B cell (primary cell): ENCODE results near the gene L2HGDH. TPM values are rescaled to one million over a fixed set of nuclear protein-coding genes. Genes with fewer than 3 reads are reported as not detected.

Experiments used
- ATAC-seq: fragments of 200-7000 bp; cut with Tn5 transposase; one replicate; pipeline ENCODE4 v1.10.0; 2021; ENCODE audit warnings: low read depth, mild to moderate bottlenecking, moderate number of reproducible peaks, moderate library complexity
- CTCF ChIA-PET: fragments of 350-600 bp; sonication (Branson Sonifier 250); formaldehyde crosslinking; loops from one replicate; lab custom pipeline; 2021; ENCODE audit warnings: antibody characterized with exemption, inconsistent platforms; lab: Charles Lee
- POLR2A ChIA-PET: fragments of 350-600 bp; sonication (Branson Sonifier 250); formaldehyde crosslinking; loops from one replicate; lab custom pipeline; 2021; ENCODE audit warnings: antibody characterized with exemption; lab: Charles Lee
- DNase-seq: peaks from one replicate; pipeline ENCODE4 v3.0.0; 2013
- H2AFZ ChIP-seq: 2 replicates; pipeline ENCODE4 v1.6.1; 2012; ENCODE audit warnings: mild to moderate bottlenecking, low read depth, low read length; ENCODE audit not compliant: insufficient read depth, poor library complexity, severe bottlenecking
- H3K27ac ChIP-seq, 2 donors: 1 replicate in 1 of 2; 2 replicates in 1 of 2; pipeline ENCODE4 v1.5.1; 2012 to 2013; ENCODE audit warnings: low read length in 2 of 2, mild to moderate bottlenecking in 2 of 2, moderate library complexity in 1 of 2
- H3K27me3 ChIP-seq, 4 experiments: fragments of 200-600 bp in 1 of 4; sonication (generic) in 1 of 4; replicated peaks in 1 of 4; 1 replicate in 2 of 4; 2 replicates in 2 of 4; pipeline versions ENCODE4 v1.6.1 to v1.7.0; 2013 to 2016; ENCODE audit warnings: low read length in 3 of 4, mild to moderate bottlenecking in 2 of 4, mixed read lengths in 1 of 4, moderate library complexity in 1 of 4; ENCODE audit not compliant: insufficient read depth in 4 of 4, control insufficient read depth in 3 of 4; ENCODE audit errors: control extremely low read depth in 1 of 4
- H3K36me3 ChIP-seq, 2 experiments: replicated peaks in 1 of 2; 1 replicate in 1 of 2; 2 replicates in 1 of 2; pipeline versions ENCODE4 v1.6.1 to v1.7.1; 2013; ENCODE audit warnings: low read length in 1 of 2; ENCODE audit not compliant: insufficient read depth in 2 of 2, control insufficient read depth in 1 of 2; ENCODE audit errors: control extremely low read depth in 1 of 2, extremely low read depth in 1 of 2
- H3K4me1 ChIP-seq, 2 donors: fragments of 200-600 bp in 1 of 2; sonication (generic) in 1 of 2; 1 replicate in 1 of 2; 2 replicates in 1 of 2; pipeline versions ENCODE4 v1.5.1 to v1.6.1; 2013 to 2017; ENCODE audit warnings: low read length in 2 of 2; ENCODE audit not compliant: control insufficient read depth in 2 of 2, insufficient read depth in 2 of 2
- H3K4me2 ChIP-seq: replicated peaks from 2 replicates; pipeline ENCODE3; 2012; ENCODE audit warnings: mild to moderate bottlenecking, low read depth, low read length; ENCODE audit not compliant: poor library complexity, severe bottlenecking
- H3K4me3 ChIP-seq, 5 experiments: fragments of 200-600 bp in 1 of 5; sonication (generic) in 1 of 5; 1 replicate in 3 of 5; 2 replicates in 2 of 5; pipeline versions ENCODE4 v1.5.1 to v1.7.0; 2011 to 2016; ENCODE audit warnings: low read length in 4 of 5, mild to moderate bottlenecking in 4 of 5, low read depth in 2 of 5, control low read depth in 1 of 5, moderate library complexity in 1 of 5; ENCODE audit not compliant: insufficient read depth in 1 of 5; ENCODE audit errors: control extremely low read depth in 1 of 5, extremely low read depth in 1 of 5
- H3K79me2 ChIP-seq: fragments of 200-600 bp; sonication (generic); one replicate; pipeline ENCODE4 v1.6.0; 2016; ENCODE audit warnings: low read length; ENCODE audit not compliant: control insufficient read depth, insufficient read depth
- H3K9ac ChIP-seq: fragments of 200-600 bp; sonication (generic); 2 replicates; pipeline ENCODE4 v1.6.1; 2017; ENCODE audit warnings: mild to moderate bottlenecking, low read length, moderate library complexity
- H3K9me3 ChIP-seq, 3 donors: one replicate each; pipeline versions ENCODE4 v1.6.1 to v1.7.1; 2013; ENCODE audit warnings: low read length in 2 of 3; ENCODE audit not compliant: control insufficient read depth in 2 of 3, insufficient read depth in 1 of 3; ENCODE audit errors: control extremely low read depth in 1 of 3
- H4K20me1 ChIP-seq: 2 replicates; pipeline ENCODE4 v1.6.0; 2012; ENCODE audit warnings: mild to moderate bottlenecking, low read length; ENCODE audit not compliant: insufficient read depth, control insufficient read depth, poor library complexity, severe bottlenecking
- H3K27ac Mint-ChIP-seq: one replicate; pipeline ENCODE4 v1.8.0; 2021; ENCODE audit warnings: mixed read lengths
- H3K27me3 Mint-ChIP-seq: one replicate; pipeline ENCODE4 v1.8.0; 2021; ENCODE audit warnings: mixed read lengths
- H3K4me1 Mint-ChIP-seq: one replicate; pipeline ENCODE4 v1.8.0; 2021; ENCODE audit warnings: mixed read lengths
- H3K4me3 Mint-ChIP-seq: one replicate; pipeline ENCODE4 v1.8.0; 2021; ENCODE audit warnings: mixed read lengths
- H3K9me3 Mint-ChIP-seq: one replicate; pipeline ENCODE4 v1.8.0; 2022; ENCODE audit warnings: mixed read lengths; ENCODE audit not compliant: insufficient read depth
- EZH2 ChIP-seq: IDR thresholded peaks from 2 replicates; pipeline ENCODE4 v1.6.1; 2012; ENCODE audit warnings: borderline replicate concordance, low read depth, mild to moderate bottlenecking, moderate library complexity, low read length; ENCODE audit not compliant: insufficient read depth, poor library complexity, severe bottlenecking
- WGBS: methylation state at CpG from one replicate; pipeline ENCODE4 v1.1.5; 2013; ENCODE audit warnings: missing lambda C conversion rate; ENCODE audit not compliant: insufficient coverage; 5-methylcytosine and 5-hydroxymethylcytosine counted together
- intact Hi-C: fragments of 100-400 bp; cut with micrococcal nuclease; formaldehyde crosslinking; loops from one replicate; pipeline ENCODE4 v1.10.0; 2022
- polyA plus RNA-seq: library from polyadenylated mRNA; depleted of rRNA; stranded (reverse); fragments of >200 nt; gene quantifications from 2 replicates; pipeline ENCODE4 v1.2.3, GENCODE V29; 2012
- total RNA-seq, 2 donors: library from RNA; stranded (reverse); fragments of 120-200 nt in 1 of 2; gene quantifications; 1 replicate in 1 of 2; 2 replicates in 1 of 2; pipeline versions ENCODE4 v1.2.3 to v1.2.4, GENCODE V29; 2013 to 2022
- TF ChIP-seq, protein P1 (sequence below): fragments of 200-600 bp; IDR thresholded peaks from one replicate; pipeline ENCODE4 v1.8.0; 2022; ENCODE audit warnings: antibody characterized with exemption, mild to moderate bottlenecking

The L2HGDH gene
- total and polyA plus RNA-seq, 2 donors (not counting 1 experiment from before 2014, with no cell fraction given), result 1.1 to 5.5 TPM

DNA sequence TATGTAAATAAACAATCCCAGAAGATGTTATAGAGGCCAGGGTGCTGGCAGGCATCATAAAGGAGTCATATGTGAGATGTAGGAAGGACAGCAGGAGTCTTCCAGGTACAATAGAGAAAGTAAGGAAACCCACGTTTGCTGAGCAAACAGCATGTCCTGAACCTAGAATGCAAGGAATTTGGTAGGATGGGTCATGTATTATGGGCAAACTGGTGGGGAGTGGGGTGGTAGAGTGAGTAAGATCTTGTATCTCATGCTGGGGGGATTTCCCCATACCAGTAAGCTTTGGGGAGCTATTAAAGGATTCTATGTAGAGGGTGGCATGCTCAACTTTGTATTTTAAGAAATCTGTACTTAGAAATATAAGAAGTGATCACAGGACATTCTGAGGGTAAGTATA lies 43.7 kb upstream of the L2HGDH start:
- H3K27me3 ChIP-seq, result no peaks in the 10 kb centered on the region
- H3K27ac Mint-ChIP-seq, result no peak overlapping the region
- POLR2A ChIA-PET, result no interaction called here

DNA sequence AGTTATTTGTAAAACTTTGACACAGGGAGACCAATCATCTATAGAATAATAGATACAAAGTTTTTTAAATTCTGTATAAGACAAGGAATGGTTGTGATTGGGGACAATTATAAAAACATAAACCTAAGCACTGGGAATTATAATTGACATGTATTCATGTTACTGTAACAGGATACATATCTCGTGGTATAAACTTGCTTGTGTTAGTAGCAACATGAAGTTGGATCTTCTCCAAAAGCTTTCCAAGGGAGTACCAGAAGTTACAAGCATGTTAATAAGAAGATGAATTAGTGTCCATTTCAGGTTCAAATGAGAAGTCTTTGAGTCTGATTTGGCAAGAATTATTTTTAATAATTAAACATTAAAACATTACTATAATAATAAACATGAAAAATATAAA lies 42.5 kb upstream of the L2HGDH start:
- Histone ChIP-seq H3K9me3 (no peaks in the 10 kb centered on the region), H3K79me2 (peaks cover 3% of the 10 kb centered on the region), H2AFZ (no peak overlapping the region), H4K20me1 (no peaks in the 10 kb centered on the region), H3K4me2 (no peak overlapping the region), H3K36me3 (peaks cover 0 to 21% of the 10 kb centered on the region in 2 experiments), H3K27me3 (no peaks in the 10 kb centered on the region), H3K4me1 (no peaks in the 10 kb centered on the region), H3K9ac (no peak overlapping the region), H3K27ac (no peak overlapping the region), H3K4me3 (no peak overlapping the region)
- TF ChIP-seq, protein P1, sequence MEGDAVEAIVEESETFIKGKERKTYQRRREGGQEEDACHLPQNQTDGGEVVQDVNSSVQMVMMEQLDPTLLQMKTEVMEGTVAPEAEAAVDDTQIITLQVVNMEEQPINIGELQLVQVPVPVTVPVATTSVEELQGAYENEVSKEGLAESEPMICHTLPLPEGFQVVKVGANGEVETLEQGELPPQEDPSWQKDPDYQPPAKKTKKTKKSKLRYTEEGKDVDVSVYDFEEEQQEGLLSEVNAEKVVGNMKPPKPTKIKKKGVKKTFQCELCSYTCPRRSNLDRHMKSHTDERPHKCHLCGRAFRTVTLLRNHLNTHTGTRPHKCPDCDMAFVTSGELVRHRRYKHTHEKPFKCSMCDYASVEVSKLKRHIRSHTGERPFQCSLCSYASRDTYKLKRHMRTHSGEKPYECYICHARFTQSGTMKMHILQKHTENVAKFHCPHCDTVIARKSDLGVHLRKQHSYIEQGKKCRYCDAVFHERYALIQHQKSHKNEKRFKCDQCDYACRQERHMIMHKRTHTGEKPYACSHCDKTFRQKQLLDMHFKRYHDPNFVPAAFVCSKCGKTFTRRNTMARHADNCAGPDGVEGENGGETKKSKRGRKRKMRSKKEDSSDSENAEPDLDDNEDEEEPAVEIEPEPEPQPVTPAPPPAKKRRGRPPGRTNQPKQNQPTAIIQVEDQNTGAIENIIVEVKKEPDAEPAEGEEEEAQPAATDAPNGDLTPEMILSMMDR, result no peak
- no peak for TF ChIP-seq EZH2
- DNase-seq (no peak), ATAC-seq (no peak)
- no CpG with 5 or more reads among the region's 1 CpG for WGBS
- Mint-ChIP-seq H3K27ac (no peak overlapping the region), H3K4me1 (peaks cover 1% of the 10 kb centered on the region), H3K4me3 (no peak overlapping the region), H3K27me3 (no peaks in the 10 kb centered on the region), H3K9me3 (no peaks in the 10 kb centered on the region)
- ChIA-PET POLR2A (no interaction called here), CTCF (no interaction called here)
- intact Hi-C loops, result no loop called here

More for the DNA sequence above, 43.7 kb upstream of the L2HGDH start:
- CTCF ChIA-PET, result interaction anchor here (1.0 kb wide), 1 partner anchor 8 kb away, joined by 3 read pairs; no protein-coding TSS in a partner anchor
- H4K20me1 ChIP-seq, result no peaks in the 10 kb centered on the region
- H3K9ac ChIP-seq, result no peak overlapping the region
- no peak overlapping the region for H3K4me3 ChIP-seq
- H3K4me3 Mint-ChIP-seq, result no peak overlapping the region
- peaks cover 0 to 19% of the 10 kb centered on the region in 2 experiments for H3K36me3 ChIP-seq
- peaks cover 3% of the 10 kb centered on the region for H3K79me2 ChIP-seq
- no peak overlapping the region for H2AFZ ChIP-seq
- no peak for DNase-seq
- peaks cover 3% of the 10 kb centered on the region for H3K4me1 Mint-ChIP-seq
- no peak for ATAC-seq
- no peaks in the 10 kb centered on the region for H3K9me3 ChIP-seq
- H3K27ac ChIP-seq, result no peak overlapping the region
- no peaks in the 10 kb centered on the region for H3K4me1 ChIP-seq
- WGBS, result no CpG with 5 or more reads among the region's 1 CpG
- H3K9me3 Mint-ChIP-seq, result no peaks in the 10 kb centered on the region
- no peak overlapping the region for H3K4me2 ChIP-seq
- no peak for TF ChIP-seq EZH2
- TF ChIP-seq, protein P1, result no peak
- H3K27me3 Mint-ChIP-seq, result no peaks in the 10 kb centered on the region
- intact Hi-C loops, result no loop called here
